GM06990 (cell line): ENCODE results near the gene PHYKPL.

Experiments used
- DNase-seq: peaks from one replicate; pipeline ENCODE4 v3.0.0-alpha.2; 2011; ENCODE audit not compliant: insufficient read length; ENCODE audit errors: extremely low read depth
- H3K27me3 ChIP-seq: replicated peaks from 2 replicates; pipeline ENCODE4 v1.6.0; 2011; ENCODE audit warnings: low read length; ENCODE audit not compliant: control insufficient read depth, insufficient read depth
- H3K36me3 ChIP-seq: 2 replicates; pipeline ENCODE4 v1.5.1; 2011; ENCODE audit warnings: low read length; ENCODE audit not compliant: control insufficient read depth, insufficient read depth
- H3K4me3 ChIP-seq: replicated peaks from 2 replicates; pipeline ENCODE4 v1.5.1; 2011; ENCODE audit warnings: low read depth, mild to moderate bottlenecking, control low read depth, low read length
- TF ChIP-seq, protein P1 (sequence below): IDR thresholded peaks from 2 replicates; pipeline ENCODE4 v1.5.1; 2011; ENCODE audit warnings: low read length, control low read depth, mild to moderate bottlenecking, inconsistent platforms; ENCODE audit not compliant: insufficient read depth, poor library complexity, severe bottlenecking

PHYKPL gene

GRCh38 chr5:178162481-178162880, 70.1 kb downstream of the PHYKPL start:
- no peaks in the 10 kb centered on the region for H3K27me3 ChIP-seq
- no peaks in the 10 kb centered on the region for H3K36me3 ChIP-seq
- DNase-seq, result no peak
- TF ChIP-seq, protein P1, sequence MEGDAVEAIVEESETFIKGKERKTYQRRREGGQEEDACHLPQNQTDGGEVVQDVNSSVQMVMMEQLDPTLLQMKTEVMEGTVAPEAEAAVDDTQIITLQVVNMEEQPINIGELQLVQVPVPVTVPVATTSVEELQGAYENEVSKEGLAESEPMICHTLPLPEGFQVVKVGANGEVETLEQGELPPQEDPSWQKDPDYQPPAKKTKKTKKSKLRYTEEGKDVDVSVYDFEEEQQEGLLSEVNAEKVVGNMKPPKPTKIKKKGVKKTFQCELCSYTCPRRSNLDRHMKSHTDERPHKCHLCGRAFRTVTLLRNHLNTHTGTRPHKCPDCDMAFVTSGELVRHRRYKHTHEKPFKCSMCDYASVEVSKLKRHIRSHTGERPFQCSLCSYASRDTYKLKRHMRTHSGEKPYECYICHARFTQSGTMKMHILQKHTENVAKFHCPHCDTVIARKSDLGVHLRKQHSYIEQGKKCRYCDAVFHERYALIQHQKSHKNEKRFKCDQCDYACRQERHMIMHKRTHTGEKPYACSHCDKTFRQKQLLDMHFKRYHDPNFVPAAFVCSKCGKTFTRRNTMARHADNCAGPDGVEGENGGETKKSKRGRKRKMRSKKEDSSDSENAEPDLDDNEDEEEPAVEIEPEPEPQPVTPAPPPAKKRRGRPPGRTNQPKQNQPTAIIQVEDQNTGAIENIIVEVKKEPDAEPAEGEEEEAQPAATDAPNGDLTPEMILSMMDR, result no peak
- no peak overlapping the region for H3K4me3 ChIP-seq

GRCh38 chr5:178160176-178160575, 72.4 kb downstream of the PHYKPL start:
- no peak for DNase-seq
- H3K27me3 ChIP-seq, result no peaks in the 10 kb centered on the region
- no peaks in the 10 kb centered on the region for H3K36me3 ChIP-seq
- TF ChIP-seq, protein P1, result no peak
- no peak overlapping the region for H3K4me3 ChIP-seq
